Endothelial cell of umbilical vein (primary cell): ENCODE data around the gene FATE1. TPM values are rescaled to one million over a fixed set of nuclear protein-coding genes. Genes with fewer than 3 reads are reported as not detected.

Experiments used
- polyA plus RNA-seq, 4 experiments: library from polyadenylated mRNA; depleted of rRNA in 3 of 4; stranded (reverse) in 3 of 4; unstranded in 1 of 4; fragments of >200 nt; gene quantifications; 2 replicates each; pipeline versions ENCODE4 v1.2.1 to v1.2.3, GENCODE V29; 2011 to 2012; ENCODE audit warnings: missing spikeins in 1 of 4
- total RNA-seq: library from RNA; stranded (reverse); gene quantifications from 2 replicates; pipeline ENCODE4 v1.2.3, GENCODE V29; 2021

The FATE1 gene
- total and polyA plus RNA-seq, 2 donors (not counting 3 experiments of a cell fraction or from before 2014, with no cell fraction given) = not detected

Other genes with a start within 250 kb of the FATE1 start
- not detected in 2 replicates for gene PASD1, start 152.4 kb upstream of the FATE1 start, total RNA-seq
- not detected in 2 replicates for gene PASD1, start 152.4 kb upstream of the FATE1 start, polyA plus RNA-seq
- not detected in 2 replicates for gene PRRG3, start 20.6 kb upstream of the FATE1 start, total RNA-seq
- gene PRRG3, start 20.6 kb upstream of the FATE1 start, polyA plus RNA-seq = not detected in 2 replicates
- not detected in 2 replicates for gene CNGA2, start 18.7 kb downstream of the FATE1 start, total RNA-seq
- not detected in 2 replicates for gene CNGA2, start 18.7 kb downstream of the FATE1 start, polyA plus RNA-seq
- gene MAGEA4, start 196.9 kb downstream of the FATE1 start, total RNA-seq = not detected in 2 replicates
- gene MAGEA4, start 196.9 kb downstream of the FATE1 start, polyA plus RNA-seq = not detected in 2 replicates